Kidney glomerular epithelial cell (primary cell): ENCODE measurements around the gene MADD.

Experiments
- DNase-seq: peaks from one replicate; lab custom pipeline; 2025; lab: John Stamatoyannopoulos, UW

The MADD gene

DNA sequence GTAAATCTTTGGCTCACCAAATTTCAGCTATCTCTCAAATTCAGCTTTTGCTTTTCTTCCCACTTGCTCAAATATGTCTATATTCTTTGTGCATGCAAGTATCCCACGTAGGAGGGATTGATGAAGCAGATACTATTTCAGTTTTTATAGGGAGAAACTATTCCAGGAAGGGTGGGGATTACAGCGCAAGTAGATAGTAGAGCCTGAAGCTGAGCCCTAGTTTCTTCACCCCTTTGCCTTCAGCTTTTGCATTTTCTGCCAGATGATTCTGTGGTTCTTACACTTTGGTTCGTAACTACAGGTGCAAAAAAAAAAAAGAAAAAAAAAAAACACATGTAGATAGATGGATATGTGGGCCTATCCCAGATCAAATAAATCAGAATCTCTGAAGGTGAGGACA, 18.2 kb upstream of the MADD start:
- DNase-seq, result no peak

DNA sequence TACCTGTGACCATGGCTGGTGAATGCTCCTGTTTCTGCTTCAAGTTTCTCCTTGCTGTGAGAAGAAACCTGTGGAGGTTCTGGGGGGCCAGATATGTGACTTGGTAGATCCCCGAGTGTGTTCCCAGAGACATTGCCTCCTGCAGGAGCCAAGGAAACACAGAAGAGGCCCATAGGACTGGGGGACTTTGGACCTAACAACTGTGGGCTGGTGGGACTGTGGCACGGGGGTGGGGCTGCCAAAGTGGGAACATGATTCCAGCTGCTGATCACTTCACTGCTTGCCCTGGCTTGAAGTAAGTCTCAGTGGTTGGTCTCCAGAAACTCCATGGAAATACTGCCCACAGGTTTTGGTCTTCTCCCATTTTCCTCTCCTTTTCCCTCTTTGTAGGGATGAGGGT, 16.3 kb upstream of the MADD start:
- no peak for DNase-seq

DNA sequence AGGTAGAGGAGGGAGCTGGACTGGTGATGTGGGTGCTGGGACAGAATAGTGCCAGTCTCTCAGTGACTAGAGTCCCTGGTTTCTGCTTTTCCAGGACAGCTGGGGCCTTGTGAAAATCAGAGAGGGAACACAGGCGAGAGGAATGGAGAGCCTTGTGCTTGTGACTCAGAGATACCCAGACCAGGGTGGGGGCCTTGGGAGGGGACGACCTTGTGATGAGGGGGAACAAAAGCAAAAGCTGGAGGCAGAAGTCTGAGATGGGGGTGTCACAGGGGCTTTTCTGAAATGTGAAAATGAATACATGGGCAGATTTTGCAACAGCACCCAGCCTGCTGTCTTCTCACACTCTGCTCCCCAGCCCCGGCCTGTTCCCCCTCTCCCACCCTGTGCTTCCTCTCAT, 15.5 kb upstream of the MADD start:
- DNase-seq, result no peak

DNA sequence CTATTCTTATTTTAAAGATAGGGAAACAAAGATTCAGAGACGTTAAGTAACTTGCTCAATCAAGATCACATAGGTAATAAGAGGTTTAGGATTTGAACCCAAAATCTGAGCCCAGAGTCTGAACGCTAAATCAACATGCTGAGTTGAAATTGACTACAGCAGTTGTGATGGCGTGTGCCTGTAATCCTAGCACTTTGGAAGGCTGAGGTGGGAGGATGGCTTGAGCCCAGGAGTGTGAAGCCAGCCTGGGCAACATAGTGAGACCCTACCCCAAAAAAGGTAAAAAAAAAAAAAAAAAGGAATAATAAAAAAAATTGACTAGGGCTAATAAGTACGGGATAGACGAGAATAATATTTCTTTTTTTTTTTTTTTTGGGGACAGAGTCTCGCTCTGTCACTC, 13.6 kb upstream of the MADD start:
- no peak for DNase-seq

DNA sequence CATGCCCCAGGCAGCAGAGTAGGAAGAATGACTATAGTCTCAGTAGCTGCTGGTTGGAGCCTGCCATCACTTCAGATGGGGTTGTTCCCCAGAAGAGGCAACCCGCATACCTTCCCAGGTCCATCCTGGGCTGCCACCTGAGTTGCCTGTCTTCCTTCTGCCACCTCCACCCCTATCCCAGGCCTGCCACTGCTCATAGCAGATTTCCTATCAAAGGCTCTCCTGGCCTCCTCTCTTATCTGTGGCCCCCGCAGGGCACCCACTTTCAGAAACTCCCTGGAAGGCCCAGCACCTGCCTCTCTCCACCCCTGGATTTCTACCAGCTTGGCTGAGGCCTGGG, 12.8 kb upstream of the MADD start:
- no peak for DNase-seq

DNA sequence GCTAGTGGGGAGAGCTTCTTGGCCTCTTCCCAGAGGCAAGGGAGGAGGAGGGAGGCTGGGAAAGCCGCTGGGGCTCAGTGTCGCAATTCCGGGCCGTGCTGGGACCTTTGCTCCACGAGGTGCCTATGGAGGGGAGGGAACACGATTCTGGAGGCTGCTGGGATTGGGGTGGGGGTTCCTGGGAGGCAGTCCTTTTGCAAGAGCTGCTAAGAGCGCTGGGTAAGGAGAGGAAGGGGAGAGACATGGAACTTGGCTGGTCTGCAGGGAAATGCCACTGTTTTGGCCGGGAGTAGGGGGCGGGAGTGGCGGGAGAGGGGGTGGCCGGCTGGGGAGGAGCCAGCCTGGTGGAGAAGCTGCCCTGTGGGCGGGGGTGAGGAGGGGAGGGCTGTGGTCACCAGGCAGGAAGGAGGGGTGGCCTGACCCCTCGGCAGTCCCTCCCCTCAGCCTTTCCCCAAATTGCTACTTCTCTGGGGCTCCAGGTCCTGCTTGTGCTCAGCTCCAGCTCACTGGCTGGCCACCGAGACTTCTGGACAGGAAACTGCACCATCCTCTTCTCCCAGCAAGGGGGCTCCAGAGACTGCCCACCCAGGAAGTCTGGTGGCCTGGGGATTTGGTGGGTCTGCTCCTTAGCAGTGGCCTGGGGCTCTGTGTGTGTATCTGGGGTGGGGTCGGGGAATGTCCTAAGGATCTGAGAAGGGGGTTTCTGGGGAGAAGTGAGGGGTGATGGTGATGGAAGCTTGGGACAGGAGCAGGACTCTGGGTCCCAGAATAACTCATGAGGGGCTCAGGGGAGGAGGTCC, 12.2 kb upstream of the MADD start, which contains the start of gene NR1H3:
NR1H3 (plus strand) TSS at position 480 of the 800 bp plus-strand sequence. CDS start 1,221 bp downstream, outside the sequence.
- peak; percentile 26 for DNase-seq

DNA sequence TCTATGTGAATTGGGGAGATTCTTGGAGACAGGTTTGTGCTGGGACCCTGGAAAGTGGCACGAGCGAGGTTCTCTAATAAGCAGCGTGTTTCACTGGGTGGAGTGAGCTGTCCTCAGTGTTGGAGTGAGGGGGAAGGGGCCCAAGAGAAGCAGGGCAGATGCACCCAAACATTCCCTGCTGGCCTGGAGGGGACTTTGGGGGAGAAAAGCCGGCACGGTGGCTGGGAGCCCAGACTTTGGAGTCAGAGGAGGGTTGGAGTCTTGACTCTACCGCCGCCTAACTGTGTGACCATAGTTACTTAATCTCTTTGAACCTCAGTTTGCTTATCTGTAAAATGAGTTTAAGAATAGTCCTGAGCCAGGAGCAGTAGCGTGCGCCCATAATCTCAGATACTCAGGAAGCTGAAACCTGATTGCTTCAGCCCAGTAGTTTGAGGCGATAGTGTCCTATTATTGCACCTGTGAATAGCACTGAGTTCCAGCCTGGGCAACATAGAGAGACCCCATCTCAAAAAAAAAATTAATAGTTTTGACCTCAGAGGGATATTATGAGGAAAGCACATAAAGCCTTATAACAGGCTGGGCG, 11.5 kb upstream of the MADD start:
- no peak for DNase-seq

DNA sequence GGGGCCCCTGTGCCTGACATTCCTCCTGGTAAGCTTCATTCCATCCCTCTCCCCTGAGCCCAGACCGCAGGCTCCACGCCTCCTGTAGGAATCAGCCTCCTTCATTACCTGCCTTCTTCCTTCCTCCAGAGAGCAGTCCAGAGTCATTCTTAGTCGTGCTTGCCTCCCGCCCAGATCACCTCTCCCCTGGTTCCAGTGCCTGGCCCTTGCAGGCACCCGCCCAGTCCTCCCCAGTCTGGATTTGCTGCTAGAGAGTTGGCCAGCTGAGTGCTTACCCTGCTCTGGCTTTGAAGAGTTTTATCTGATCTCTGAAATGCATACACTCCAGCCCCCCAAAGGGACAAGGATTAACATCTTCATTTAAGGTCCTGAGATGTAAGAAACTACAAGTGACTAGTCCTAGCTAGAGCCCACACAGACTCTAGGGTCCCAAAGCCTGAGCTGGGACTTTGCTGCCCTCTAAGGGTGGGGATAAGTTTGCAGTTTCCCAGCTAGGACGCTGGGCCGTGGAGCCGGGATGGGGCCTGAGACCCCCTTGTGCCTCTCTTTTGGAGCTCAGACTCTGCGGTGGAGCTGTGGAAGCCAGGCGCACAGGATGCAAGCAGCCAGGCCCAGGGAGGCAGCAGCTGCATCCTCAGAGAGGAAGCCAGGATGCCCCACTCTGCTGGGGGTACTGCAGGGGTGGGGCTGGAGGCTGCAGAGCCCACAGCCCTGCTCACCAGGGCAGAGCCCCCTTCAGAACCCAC, 10.5 kb upstream of the MADD start:
- no peak for DNase-seq

DNA sequence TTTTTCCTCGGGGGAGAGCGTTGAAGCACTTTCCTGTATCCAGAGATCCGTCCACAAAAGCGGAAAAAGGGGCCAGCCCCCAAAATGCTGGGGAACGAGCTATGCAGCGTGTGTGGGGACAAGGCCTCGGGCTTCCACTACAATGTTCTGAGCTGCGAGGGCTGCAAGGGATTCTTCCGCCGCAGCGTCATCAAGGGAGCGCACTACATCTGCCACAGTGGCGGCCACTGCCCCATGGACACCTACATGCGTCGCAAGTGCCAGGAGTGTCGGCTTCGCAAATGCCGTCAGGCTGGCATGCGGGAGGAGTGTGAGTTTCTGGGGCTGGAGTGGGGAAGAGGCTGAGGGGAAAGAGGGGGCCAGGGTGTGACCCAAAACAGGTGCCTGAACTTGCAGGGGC, 9.6 kb upstream of the MADD start:
- DNase-seq, result no peak

DNA sequence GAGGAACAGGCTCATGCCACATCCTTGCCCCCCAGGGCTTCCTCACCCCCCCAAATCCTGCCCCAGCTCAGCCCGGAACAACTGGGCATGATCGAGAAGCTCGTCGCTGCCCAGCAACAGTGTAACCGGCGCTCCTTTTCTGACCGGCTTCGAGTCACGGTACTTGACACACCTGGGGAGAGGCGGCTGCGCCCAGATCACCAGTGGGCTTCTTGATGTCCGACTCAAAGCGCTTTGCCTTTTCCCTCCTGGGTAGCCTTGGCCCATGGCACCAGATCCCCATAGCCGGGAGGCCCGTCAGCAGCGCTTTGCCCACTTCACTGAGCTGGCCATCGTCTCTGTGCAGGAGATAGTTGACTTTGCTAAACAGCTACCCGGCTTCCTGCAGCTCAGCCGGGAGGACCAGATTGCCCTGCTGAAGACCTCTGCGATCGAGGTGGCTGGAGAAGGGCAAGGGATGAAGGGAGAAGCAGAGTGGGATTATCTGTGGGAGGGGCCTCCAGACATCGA, 8.6 kb upstream of the MADD start:
- no peak for DNase-seq

DNA sequence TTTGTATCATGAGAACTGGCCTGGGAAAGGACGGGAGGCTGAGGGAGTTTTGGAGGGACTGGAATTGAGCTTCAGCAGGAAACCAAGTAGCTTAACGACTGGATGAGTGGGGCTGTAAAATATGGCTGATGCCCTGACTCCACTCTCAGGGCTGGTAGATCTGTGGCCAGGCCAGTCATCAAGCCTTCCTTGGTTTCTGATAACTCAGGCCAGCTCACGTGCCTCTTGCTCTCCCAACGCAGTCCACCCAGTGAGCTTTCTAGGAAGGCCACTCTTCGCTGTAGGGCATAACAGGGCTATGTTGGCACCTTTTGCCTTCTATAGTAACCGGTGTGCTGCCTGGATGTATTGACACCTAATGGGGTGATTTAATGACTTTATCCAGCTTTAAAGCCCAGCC, 5.8 kb upstream of the MADD start:
- no peak for DNase-seq

DNA sequence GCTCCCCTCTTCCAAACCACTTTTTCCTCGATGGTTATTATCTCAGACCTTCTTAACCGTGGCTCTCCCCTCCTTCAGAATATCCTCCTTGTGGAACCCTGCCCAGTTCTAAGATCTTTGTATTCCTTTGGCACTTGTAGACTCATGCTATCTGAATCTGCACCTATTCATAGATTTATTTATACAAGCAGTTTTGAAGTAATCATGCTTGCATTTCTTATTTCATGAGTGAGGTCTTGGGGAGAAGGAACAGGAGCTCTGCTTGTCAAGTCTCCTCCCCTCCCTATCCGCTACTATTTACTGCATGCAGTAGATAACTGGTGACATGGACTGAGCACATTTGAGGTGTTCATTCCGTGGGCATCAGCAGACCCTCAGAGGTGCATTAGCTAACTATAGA, 5.4 kb upstream of the MADD start:
- DNase-seq, result no peak

DNA sequence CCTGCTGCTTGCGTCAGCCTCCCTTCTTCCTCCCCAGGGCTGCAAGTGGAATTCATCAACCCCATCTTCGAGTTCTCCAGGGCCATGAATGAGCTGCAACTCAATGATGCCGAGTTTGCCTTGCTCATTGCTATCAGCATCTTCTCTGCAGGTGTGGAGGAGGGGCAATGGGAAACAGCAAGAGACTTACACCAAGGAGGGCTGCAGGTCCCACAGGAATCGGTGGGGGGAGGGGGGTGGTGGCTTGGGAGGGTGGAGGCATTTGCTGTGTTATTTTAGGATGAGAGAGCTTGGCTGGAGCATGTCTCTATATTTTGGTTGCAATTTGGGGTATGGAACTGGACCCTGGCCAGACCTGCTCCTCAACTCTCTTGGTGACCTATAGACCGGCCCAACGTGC, 2.1 kb upstream of the MADD start:
- DNase-seq, result no peak

DNA sequence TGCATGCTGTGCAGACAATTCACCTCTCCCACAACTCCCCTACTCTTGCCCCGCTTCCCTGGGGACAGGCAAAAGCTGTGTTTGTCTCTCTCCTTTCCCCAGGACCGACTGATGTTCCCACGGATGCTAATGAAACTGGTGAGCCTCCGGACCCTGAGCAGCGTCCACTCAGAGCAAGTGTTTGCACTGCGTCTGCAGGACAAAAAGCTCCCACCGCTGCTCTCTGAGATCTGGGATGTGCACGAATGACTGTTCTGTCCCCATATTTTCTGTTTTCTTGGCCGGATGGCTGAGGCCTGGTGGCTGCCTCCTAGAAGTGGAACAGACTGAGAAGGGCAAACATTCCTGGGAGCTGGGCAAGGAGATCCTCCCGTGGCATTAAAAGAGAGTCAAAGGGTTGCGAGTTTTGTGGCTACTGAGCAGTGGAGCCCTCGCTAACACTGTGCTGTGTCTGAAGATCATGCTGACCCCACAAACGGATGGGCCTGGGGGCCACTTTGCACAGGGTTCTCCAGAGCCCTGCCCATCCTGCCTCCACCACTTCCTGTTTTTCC, 1.4 kb upstream of the MADD start:
- DNase-seq, result no peak

DNA sequence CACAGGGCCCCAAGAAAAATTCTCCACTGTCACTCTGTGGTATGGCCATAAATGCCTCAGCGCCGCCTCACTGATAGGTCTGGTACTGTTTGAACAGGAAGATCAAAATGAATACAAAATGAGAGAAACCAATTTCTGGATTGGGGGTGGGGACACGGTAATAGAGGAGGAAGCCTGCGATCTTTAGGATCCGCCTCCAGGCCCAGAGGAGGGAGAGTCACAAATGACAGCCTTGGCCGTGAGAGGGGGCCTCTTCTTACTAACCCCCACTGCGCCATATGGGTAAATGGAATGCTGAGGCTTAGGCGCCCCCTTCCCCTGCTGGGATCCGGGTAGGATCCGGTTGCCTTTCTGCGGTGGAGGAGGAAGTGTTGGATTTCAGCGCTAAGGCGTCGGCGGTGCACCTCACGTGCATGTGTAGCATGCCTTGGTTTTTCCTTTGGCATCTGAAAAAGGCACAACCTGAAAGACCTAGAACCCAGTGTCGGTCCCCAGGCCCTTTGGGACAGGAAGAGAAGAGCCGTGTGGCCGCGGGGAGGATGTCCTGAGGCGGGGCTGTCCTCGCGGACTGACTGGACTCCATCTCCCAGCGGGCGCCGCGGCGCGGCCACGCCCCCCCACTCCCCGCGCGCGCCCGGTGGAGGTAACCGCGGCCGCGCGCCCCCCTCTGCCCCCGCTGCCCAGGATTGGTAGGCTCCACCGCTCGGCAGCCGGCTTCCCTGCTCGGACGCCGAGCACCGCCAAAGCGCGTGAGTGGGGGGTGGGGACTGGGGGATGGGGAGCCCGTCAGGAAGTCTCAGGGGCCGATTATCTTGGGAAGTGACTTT, 718 bp upstream of the MADD start:
- peak; percentile 83 for DNase-seq

DNA sequence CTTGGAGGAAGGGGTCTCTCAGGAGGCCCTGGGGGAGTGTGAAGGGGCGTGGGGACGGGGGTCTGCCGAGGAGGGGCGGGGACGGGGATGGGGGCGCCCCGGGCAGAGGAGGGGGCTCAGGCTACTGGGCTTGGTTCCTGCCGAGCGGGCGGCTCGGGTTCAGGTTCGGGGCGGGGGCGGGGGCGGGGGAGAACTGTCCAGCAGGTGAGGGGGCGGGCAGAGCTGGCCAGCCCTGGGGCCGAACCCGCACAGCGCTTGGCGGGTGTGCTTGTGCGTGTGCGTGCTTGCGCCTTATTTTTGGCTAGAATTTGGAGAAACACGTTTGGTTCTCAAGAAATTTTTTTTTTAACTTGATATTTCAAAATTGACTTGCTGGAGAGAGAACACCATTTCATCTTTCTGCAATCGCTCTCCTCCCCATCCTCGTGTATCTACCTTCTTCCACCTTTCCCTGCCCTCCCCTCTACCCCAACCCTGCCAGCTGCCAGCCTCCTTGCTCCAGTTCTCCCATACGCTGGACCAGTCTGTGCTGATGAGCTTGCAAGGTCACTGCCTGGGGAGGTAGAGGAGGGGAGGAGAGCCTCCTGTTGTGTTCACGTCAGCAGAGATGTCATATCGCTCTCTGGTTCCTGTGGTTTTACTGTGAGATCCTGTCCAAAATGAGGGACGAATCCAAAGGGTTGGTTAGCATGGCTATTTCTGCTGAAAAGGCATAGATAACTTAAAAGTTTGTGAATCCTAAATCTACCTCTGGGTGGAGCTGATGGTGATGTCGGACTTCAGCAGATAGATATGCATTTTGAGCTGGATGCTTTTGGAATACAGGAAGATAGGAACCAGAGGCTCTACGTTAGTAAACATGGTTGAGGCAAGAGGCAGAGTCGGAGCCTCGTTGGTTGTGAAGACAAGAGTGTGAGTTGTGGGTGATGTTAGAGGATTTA, 668 bp downstream of the MADD start:
- no peak for DNase-seq

DNA sequence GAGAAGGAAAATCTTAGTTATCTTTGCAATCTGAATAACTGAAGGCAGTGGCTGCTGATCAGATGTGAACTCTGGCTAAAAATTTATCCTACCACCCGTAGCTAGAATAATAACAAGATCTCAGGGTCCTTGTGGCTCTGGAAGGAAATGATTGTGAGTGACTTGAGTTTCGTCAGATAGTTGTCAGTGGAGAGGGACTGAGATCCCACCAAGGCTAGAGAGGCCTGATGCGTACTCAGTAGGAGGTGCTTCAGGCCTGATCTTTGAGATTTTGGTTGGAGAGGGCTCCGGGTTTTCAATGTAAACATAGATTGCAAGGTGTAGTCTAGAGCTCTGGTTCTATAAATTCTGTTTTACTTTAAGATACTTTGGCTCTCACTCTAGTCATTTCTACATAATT, 1.4 kb downstream of the MADD start:
- DNase-seq, result no peak

DNA sequence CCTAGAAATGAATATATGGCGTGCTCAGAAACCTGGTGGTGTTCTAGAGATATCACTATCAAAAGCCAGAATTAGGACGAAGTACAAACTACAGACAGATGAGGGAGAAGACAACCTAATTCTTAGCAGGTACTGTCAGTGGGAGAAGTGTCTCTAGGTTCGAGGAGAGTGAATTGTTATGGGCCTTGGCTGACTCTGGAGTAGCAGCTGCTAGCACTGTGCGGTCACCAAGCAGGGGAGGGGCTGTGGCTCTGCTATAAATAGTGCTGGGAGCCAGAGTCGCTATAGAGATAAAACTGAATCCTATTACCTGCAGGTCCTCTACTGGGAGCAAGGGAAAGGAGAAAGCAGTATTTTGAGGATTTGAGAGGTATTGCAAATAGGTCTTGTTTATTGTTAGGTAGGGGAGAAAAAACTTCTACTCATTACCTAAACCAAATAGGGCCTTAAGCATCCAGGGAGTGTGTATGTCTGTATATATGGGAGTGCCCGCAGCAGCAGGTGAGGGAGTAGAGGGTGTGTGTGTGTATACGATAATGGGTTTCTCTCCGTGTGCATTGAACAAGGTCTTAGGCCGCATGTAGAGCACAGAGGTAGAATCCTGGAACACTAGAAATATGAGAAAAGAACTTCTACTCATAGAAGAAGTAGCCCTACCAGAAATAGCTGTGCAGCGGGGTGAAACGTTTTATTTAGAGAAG, 2.2 kb downstream of the MADD start:
- no peak for DNase-seq

DNA sequence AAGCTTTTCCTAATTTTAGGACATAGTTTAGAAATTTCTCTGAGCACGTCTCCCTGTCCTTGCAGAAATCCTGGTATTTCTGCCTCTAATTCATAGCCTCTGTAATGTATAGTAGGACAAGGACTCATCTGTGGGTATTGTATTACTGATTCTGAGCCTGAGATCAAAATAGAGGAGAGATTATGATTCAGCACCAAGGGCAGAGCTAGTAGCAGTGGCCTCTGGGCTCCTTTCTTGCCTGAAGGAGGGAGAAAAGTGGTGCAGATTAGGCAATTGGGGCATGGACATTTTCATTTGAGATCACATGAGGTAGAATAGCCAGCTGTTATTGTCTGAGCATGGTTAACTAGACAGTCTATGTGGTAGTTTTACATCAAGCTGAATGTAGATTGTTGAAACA, 2.8 kb downstream of the MADD start:
- no peak for DNase-seq
